ENCODE measurements around the gene KCTD13.
A peak's percentile ranks its signal among the peaks of the same experiment; 100 is the strongest.
"Not testable (repeated sequence)": the region's sequence is repeated elsewhere in the genome, so short reads cannot be mapped to it uniquely, and the experiment has no call there.

The KCTD13 gene

GRCh38 chr16:29906520-29907244, 19.3 kb downstream of the KCTD13 start:
- no peak for DNase-seq

GRCh38 chr16:29905668-29906067, 20.4 kb downstream of the KCTD13 start:
- no peak for DNase-seq

- no peak for DNase-seq
These were observed 21.1 kb downstream of the KCTD13 start for GRCh38 chr16:29904947-29905346.

- DNase-seq: no peak
These were observed 22.4 kb downstream of the KCTD13 start for GRCh38 chr16:29903590-29903989.

DNA sequence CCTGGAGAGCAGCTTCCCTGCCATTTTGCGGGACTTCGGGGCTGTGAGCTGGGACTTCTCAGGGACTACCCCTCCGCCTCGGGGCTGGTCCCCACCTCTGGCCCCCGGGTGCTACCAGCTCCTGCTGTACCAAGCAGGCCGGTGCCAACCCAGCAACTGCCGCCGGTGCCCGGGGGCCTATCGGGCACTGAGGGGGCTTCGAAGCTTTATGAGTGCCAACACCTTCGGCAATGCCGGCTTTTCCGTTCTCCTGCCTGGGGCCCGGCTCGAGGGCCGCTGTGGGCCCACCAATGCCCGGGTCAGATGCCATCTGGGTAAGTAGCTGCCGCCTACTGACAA, 24.4 kb downstream of the KCTD13 start:
- no peak for DNase-seq

DNA sequence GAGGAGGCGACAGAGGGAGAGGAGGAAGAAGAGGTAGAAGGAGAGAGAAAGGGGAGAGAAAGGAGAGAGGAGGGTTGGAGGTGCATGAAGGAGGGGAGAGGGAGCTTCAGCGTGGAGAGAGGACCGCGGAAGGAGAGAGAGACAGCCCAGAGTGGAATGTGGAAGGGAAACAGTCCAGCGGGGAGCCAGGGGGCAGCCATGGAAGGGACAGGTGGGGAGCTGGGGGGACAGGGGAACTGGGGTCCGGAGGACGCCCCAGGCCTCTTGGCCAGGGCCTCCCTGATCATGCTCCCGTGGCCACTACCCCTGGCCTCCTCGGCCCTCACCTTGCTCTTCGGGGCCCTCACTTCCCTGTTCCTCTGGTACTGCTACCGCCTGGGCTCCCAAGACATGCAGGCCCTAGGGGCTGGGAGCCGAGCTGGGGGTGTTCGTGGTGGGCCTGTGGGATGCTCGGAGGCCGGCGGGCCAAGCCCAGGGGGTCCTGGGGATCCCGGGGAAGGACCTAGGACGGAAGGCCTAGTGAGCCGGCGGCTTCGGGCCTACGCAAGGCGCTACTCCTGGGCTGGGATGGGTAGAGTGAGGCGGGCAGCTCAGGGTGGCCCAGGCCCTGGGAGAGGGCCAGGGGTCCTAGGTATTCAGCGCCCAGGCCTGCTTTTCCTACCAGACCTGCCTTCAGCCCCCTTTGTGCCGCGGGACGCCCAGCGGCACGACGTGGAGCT, 25.0 kb downstream of the KCTD13 start:
- DNase-seq: no peak

- peak; percentile 72 for DNase-seq
These were observed 25.7 kb downstream of the KCTD13 start, which contains the start of gene ASPHD1 for GRCh38 chr16:29900102-29900887. TSS of gene ASPHD1 (plus strand) at chr16:29900488. CDS start at chr16:29900972, 484 bp downstream.

DNA sequence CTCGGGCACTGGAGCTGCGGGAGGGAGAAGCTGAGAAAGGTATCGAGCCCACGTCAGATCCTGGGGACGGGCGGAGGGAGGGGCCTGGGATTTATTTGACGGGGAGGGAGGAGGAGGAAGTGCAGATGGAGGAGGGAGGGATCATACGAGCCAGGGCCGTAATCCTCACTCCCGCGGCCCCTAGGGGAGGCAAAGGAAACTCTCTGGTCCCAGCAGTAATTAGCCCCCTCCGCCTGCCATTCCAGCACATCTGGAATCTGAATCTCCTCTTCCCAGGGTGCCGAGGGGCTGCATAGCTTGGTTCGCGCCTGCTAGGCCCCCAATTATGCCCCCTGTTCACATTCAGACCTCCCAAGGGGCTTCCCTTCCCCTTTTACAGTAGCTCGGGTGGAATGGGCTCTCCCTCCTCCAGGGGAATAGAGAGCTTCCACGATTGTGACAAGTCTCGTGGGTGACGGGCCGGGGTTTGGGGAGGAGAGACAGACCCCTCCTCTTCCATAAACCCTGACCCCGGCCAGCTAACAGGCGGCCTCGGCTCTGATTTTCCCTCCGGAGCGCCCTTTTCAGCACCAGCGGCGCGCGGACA, 26.4 kb downstream of the KCTD13 start, which contains the start of gene SEZ6L2:
Gene SEZ6L2 (minus strand): TSS at position 35 of the 586 bp plus-strand sequence. CDS start 531 bp downstream, outside the sequence.
- DNase-seq: peak; percentile 81

DNA sequence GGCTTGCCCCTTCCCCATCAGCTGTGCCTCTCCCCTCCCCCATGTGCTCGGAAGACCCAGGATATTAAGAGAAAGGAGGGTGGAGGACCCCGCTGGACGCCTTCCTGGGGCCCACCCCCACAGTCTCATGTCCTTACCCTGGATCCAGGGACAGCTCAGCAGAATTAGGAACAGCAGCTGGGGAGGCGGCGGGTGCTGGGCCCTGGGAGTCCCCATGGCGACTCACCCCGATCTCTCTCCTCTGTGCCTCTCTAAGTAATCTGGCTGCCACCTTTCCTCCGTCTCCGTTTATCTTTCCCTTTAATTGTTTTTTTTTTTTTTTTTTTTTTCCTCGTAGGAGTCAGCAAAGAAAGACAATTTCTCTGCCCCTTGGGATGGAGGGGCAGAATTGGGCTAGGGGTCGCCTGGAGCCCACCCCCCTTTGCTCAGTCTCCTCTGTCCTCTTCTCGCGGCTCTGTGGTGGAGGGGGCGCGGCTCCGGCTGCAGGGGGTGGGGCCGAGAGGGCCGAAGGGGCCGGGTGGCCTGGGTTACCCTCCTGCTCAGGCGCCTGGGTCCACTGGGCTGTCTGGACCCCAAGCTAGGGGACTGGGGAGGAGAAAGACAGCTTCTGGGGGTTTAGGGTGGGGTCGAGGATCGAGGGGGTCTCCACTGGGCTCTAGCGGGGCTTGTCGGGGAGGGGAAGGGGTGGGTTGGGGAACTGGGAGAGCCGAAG, 27.1 kb downstream of the KCTD13 start:
- DNase-seq: no peak

GRCh38 chr16:29898135-29898803, 27.8 kb downstream of the KCTD13 start:
- no peak for DNase-seq

- DNase-seq: no peak
These were observed 28.7 kb downstream of the KCTD13 start for GRCh38 chr16:29897333-29897732.

- DNase-seq: no peak
These were observed 29.2 kb downstream of the KCTD13 start for GRCh38 chr16:29896841-29897240.

GRCh38 chr16:29894352-29894751, 31.7 kb downstream of the KCTD13 start:
- DNase-seq: no peak

GRCh38 chr16:29893553-29893952, 32.5 kb downstream of the KCTD13 start:
- DNase-seq: no peak

DNA sequence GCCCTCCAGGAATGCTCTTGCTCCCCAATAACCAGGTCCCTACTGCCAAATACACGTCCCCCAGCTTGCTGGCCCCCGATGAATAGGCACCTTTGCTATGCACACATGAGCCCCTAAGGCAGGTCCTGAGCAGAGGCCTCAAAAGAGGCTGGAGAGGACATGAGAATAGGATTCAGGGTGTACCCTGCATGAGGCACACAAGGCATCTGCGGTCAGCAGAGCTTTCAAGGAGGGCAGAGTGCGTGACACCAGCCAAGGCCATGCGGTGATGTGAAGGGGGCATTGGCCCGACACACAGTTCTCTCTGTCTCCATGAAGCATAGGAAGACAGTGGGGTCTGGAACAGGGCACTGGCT, 33.6 kb downstream of the KCTD13 start:
- no peak for DNase-seq

DNA sequence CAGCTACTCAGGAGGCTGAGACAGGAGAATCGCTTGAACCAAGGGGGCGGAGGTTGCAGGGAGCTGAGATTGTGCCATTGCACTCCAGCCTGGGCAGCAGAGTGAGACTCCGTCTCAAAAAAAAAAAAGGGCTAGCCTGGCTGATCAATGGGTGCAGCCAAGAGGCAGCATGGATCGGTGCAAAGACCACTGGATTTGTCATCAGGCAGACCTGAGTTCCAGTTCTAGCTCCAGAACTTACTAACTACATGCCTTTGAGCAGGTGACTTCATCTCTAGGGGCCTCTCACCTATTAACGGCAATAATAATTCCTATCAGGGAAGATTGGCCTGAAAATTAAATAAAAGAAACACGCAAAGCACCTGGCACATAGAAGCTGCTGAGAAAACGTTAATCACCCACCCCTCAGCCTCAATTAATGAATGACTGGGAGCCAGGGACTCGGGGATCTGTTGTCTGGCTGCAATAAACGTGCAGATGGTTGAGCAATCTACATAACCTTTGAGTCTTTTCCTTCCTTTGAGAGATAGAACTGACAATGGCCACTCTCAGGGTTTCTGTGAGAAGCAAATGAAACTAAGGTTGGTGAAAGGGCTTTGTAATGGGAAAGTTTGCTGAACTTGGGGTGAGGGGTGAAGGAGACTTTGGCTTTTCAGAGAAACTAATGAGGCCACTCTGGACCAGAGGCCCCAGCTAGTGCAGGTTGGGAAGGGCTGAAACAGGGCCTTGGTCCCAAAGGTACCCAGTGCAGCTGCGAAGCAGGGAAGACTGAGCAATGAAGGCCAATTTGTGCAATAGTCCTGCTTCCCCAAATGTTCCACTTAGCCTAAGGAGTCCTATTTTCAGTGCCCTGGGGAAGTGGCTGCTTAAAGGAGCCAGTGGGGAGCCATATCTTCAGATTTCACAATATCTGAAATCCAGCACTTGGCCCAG, 34.2 kb downstream of the KCTD13 start:
- DNase-seq: no peak

DNA sequence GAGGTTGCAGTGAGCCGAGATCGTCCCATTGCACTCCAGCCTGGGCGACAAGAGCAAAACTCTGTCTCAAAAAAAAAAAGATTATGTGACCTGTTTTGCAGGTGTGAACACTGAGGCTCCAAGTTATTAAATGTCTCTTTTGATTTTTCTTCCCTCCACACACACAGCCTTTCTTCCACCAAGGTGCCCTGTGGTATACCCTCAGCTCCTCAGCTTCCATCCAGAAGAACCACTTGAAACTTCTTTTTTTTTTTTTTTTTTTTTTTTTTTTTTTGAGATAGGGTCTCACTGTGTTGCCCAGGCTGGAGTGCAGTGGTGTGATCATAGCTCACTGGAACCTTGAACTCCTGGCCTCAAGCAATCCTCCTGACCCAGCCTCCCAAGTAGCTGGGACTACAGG, 36.7 kb downstream of the KCTD13 start:
- DNase-seq: not testable (repeated sequence)

- no peak for DNase-seq
These were observed 42.0 kb downstream of the KCTD13 start for GRCh38 chr16:29883987-29884386.

DNA sequence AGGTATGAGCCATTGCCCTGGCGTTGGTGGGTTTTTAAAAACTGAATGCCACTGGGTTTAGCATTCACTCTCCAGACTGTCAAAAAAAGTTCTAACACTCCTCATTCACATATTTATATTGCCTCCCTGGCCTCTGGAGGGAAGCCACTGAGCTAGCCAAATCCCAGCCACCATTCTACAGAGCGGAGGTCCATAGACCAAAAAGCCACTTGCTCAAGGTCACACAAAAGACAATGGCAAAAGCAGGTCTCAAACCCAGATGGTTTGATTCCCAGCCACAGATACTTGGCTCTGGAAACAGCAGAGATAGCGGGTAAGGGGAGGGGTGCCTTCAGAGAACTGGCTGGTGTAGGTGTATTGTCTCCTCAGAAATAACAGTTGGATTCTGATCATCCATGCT, 45.0 kb downstream of the KCTD13 start:
- DNase-seq: no peak

DNA sequence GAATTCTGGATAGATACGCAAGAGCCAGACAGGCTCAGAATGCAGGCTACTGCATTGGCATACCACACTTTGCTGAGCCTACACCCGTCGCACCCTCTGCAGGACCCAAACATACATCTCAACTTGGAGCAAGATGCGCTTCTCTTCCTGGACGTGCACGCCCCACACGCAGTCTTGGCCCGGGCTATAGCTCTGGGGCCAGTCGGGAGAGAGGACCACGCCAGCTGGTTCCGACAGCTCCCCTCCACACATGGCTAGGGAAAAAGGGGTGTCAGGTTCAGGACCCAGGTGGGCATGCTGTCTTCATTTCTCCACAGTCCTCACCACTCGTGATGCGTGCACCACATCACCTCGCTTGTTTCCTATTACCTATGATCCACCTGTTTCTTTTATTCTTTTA, 47.9 kb downstream of the KCTD13 start:
- no peak for DNase-seq

Data from activated CD4-positive, alpha-beta T cell treated with anti-CD3 and anti-CD28 coated beads for 48 hours (primary cell).